ENCODE measurements around the gene CFAP100. TPM values are rescaled to one million over a fixed set of nuclear protein-coding genes. Genes with fewer than 3 reads are reported as not detected.

The CFAP100 gene
- total RNA-seq, 1 experiment from 2014 or later = not detected

- no peak for DNase-seq (ENCODE audit: low read depth)
Observed at GRCh38 chr3:126421573-126422119, 26.9 kb downstream of the CFAP100 start.

- no peak for DNase-seq (ENCODE audit: low read depth)
Observed at GRCh38 chr3:126422121-126422520, 27.4 kb downstream of the CFAP100 start.

- no peak for DNase-seq (ENCODE audit: low read depth)
Observed at GRCh38 chr3:126422571-126423091, 27.9 kb downstream of the CFAP100 start.

- DNase-seq (ENCODE audit: low read depth) = no peak
Observed at GRCh38 chr3:126423191-126424038, 28.7 kb downstream of the CFAP100 start.

- no peak for DNase-seq (ENCODE audit: low read depth)
Observed at GRCh38 chr3:126424039-126424717, 29.5 kb downstream of the CFAP100 start.

GRCh38 chr3:126424751-126425150 lies 30.0 kb downstream of the CFAP100 start:
- no peak for DNase-seq (ENCODE audit: low read depth)

- DNase-seq (ENCODE audit: low read depth) = no peak
Observed at GRCh38 chr3:126431103-126431534, 36.4 kb downstream of the CFAP100 start.

GRCh38 chr3:126432361-126433104 lies 37.8 kb downstream of the CFAP100 start:
- DNase-seq (ENCODE audit: low read depth) = no peak

GRCh38 chr3:126433105-126433430 lies 38.4 kb downstream of the CFAP100 start:
- DNase-seq (ENCODE audit: low read depth) = no peak

- DNase-seq (ENCODE audit: low read depth) = no peak
Observed at GRCh38 chr3:126433496-126434263, 39.0 kb downstream of the CFAP100 start.

GRCh38 chr3:126434264-126434590 lies 39.5 kb downstream of the CFAP100 start:
- DNase-seq (ENCODE audit: low read depth) = no peak

- no peak for DNase-seq (ENCODE audit: low read depth)
Observed at GRCh38 chr3:126434931-126435411, 40.3 kb downstream of the CFAP100 start.

- DNase-seq (ENCODE audit: low read depth) = no peak
Observed at GRCh38 chr3:126435456-126436315, 41.0 kb downstream of the CFAP100 start.

GRCh38 chr3:126436826-126437717 lies 42.4 kb downstream of the CFAP100 start:
- DNase-seq (ENCODE audit: low read depth) = no peak

- no peak for DNase-seq (ENCODE audit: low read depth)
Observed at GRCh38 chr3:126438186-126438585, 43.5 kb downstream of the CFAP100 start.

GRCh38 chr3:126438746-126439145 lies 44.0 kb downstream of the CFAP100 start:
- DNase-seq (ENCODE audit: low read depth) = no peak

- no peak for DNase-seq (ENCODE audit: low read depth)
Observed at GRCh38 chr3:126439346-126439967, 44.7 kb downstream of the CFAP100 start.

- DNase-seq (ENCODE audit: low read depth) = no peak
Observed at GRCh38 chr3:126439968-126440708, 45.4 kb downstream of the CFAP100 start.
